GM23338 (cell line): ENCODE measurements around the gene TFF1. TPM values are rescaled to one million over a fixed set of nuclear protein-coding genes. Genes with fewer than 3 reads are reported as not detected.
A peak's percentile ranks its signal among the peaks of the same experiment; 100 is the strongest.

Source experiments
- ATAC-seq: fragments of 200-7000 bp; cut with Tn5 transposase; 3 replicates; pipeline ENCODE4 v1.9.1; 2020
- DNase-seq: peaks from one replicate; pipeline ENCODE4 v3.0.0-alpha.2; 2015; ENCODE audit warnings: low spot score
- H2AFZ ChIP-seq: fragments of 200-600 bp; sonication (generic); 2 replicates; pipeline ENCODE4 v1.8.0; 2016; ENCODE audit warnings: antibody characterized with exemption, mild to moderate bottlenecking, moderate library complexity
- H3F3A ChIP-seq: fragments of 200-600 bp; sonication (generic); replicated peaks from 2 replicates; pipeline ENCODE4 v1.8.0; 2017; ENCODE audit warnings: antibody characterized with exemption, mixed run types, low read depth
- H3K27ac ChIP-seq: fragments of 200-600 bp; sonication (generic); 2 replicates; pipeline ENCODE4 v1.6.1; 2016; ENCODE audit warnings: low read depth
- H3K27me3 ChIP-seq: fragments of 200-600 bp; sonication (generic); 2 replicates; pipeline ENCODE4 v1.8.0; 2016; ENCODE audit warnings: mild to moderate bottlenecking, mixed run types, moderate library complexity; ENCODE audit not compliant: insufficient read depth
- H3K36me3 ChIP-seq: fragments of 200-600 bp; sonication (generic); 2 replicates; pipeline ENCODE4 v1.8.0; 2016; ENCODE audit warnings: mild to moderate bottlenecking; ENCODE audit not compliant: insufficient read depth
- H3K4me1 ChIP-seq: fragments of 200-600 bp; sonication (generic); 2 replicates; pipeline ENCODE4 v1.8.0; 2016; ENCODE audit warnings: mild to moderate bottlenecking, moderate library complexity; ENCODE audit not compliant: insufficient read depth
- H3K4me2 ChIP-seq: fragments of 200-600 bp; sonication (generic); 2 replicates; pipeline ENCODE4 v1.7.1; 2017; ENCODE audit warnings: mixed run types
- H3K4me3 ChIP-seq: fragments of 200-600 bp; sonication (generic); 2 replicates; pipeline ENCODE4 v1.6.1; 2016; ENCODE audit warnings: mixed run types
- H3K79me2 ChIP-seq: fragments of 200-600 bp; sonication (generic); replicated peaks from 2 replicates; pipeline ENCODE4 v1.8.0; 2017; ENCODE audit warnings: mild to moderate bottlenecking; ENCODE audit not compliant: insufficient read depth
- H3K9me2 ChIP-seq: fragments of 200-600 bp; sonication (generic); 2 replicates; pipeline ENCODE4 v1.8.0; 2017; ENCODE audit not compliant: insufficient read depth
- H4K20me1 ChIP-seq: fragments of 200-600 bp; sonication (generic); replicated peaks from 2 replicates; pipeline ENCODE4 v1.8.0; 2017; ENCODE audit warnings: mild to moderate bottlenecking; ENCODE audit not compliant: insufficient read depth
- H3K27ac Mint-ChIP-seq: 2 replicates; pipeline ENCODE4 v1.8.0; 2020; ENCODE audit warnings: inconsistent platforms, mild to moderate bottlenecking, moderate library complexity, mixed read lengths
- H3K27me3 Mint-ChIP-seq: 3 replicates; pipeline ENCODE4 v1.8.0; 2022; ENCODE audit warnings: low read depth, mild to moderate bottlenecking, moderate library complexity, mixed read lengths, inconsistent platforms; ENCODE audit not compliant: insufficient read depth, poor library complexity
- H3K36me3 Mint-ChIP-seq: 3 replicates; pipeline ENCODE4 v1.8.0; 2021; ENCODE audit warnings: low read depth, mild to moderate bottlenecking, inconsistent platforms, moderate library complexity, mixed read lengths
- H3K4me1 Mint-ChIP-seq: 3 replicates; pipeline ENCODE4 v1.8.0; 2020; ENCODE audit warnings: mild to moderate bottlenecking, inconsistent platforms, mixed read lengths
- H3K4me3 Mint-ChIP-seq: 3 replicates; pipeline ENCODE4 v1.8.0; 2021; ENCODE audit warnings: moderate library complexity, mild to moderate bottlenecking, inconsistent platforms, mixed read lengths
- H3K9me3 Mint-ChIP-seq: 3 replicates; pipeline ENCODE4 v1.8.0; 2020; ENCODE audit warnings: moderate library complexity, mild to moderate bottlenecking, inconsistent platforms, mixed read lengths
- CTCF ChIP-seq, 2 experiments: fragments of 200-600 bp in 1 of 2; sonication (generic) in 1 of 2; conservative IDR thresholded peaks; 2 replicates each; pipeline versions ENCODE4 v1.5.1 to v1.6.1; 2016 to 2017; ENCODE audit warnings: antibody characterized with exemption in 2 of 2, low read depth in 2 of 2, mild to moderate bottlenecking in 2 of 2, moderate library complexity in 1 of 2
- STAT1 ChIP-seq: IDR thresholded peaks from one replicate; pipeline ENCODE4 v1.6.1; 2016; ENCODE audit warnings: antibody characterized with exemption; ENCODE audit not compliant: unreplicated experiment
- ZNF114 ChIP-seq: fragments of 250-450 bp; sonication (Bioruptor Pico); IDR thresholded peaks from 2 replicates; pipeline ENCODE4 v1.5.0; 2020; ENCODE audit warnings: mild to moderate bottlenecking, moderate library complexity
- ZNF462 ChIP-seq: fragments of 250-450 bp; sonication (Bioruptor Pico); IDR thresholded peaks from 2 replicates; pipeline ENCODE4 v1.5.0; 2020; ENCODE audit warnings: mild to moderate bottlenecking, moderate library complexity
- polyA plus RNA-seq: library from polyadenylated mRNA; unstranded; fragments of >200 nt; fragmentation: Nextera tagmentation; extraction: Ambion mirVana; gene quantifications from 2 replicates; pipeline ENCODE4 v1.2.1, GENCODE V29; 2016
- total RNA-seq: library from RNA; depleted of rRNA; stranded (reverse); fragments of >200 nt; shearing (Covaris generic); gene quantifications from 2 replicates; pipeline ENCODE4 v1.2.3, GENCODE V29; 2014

The TFF1 gene
- total and polyA plus RNA-seq, 2 experiments from 2014 or later = not detected

DNA sequence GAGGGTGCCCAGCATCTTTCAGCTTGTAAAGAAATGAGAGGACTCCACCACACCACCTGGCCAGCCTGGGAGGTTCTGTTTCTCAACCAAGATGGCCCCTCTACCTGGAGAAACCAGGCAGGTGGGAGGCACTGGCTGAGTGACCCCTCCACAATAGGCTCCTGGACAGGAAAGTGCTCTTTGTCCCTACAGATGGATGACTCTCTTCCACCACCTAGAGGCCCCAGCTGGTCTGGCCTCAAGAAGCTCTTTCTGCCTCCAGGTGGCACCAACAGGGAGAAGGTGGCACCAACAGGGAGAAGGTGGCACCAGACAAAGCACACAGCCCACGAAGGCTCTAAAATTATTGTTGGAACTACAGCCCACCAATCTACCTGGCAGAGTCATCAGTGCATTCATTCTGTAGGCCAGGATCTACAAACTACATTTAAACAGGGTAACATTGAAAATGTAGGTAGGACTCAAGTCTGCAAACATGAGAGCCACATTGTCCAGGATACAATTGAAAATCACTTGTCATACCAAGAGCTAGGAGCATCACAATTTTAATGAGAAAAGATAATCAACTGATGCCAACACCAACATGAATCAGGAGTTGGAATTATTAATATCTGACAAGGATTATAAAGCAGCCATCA is 15.1 kb upstream of the TFF1 start:
- Histone ChIP-seq H3K4me2 (no peak overlapping the region), H3K4me1 (no peaks in the 10 kb centered on the region), H4K20me1 (no peaks in the 10 kb centered on the region), H3K4me3 (no peak overlapping the region), H3K79me2 (no peaks in the 10 kb centered on the region), H3K9me2 (no peaks in the 10 kb centered on the region), H3K27me3 (no peaks in the 10 kb centered on the region), H3F3A (no peaks in the 10 kb centered on the region), H3K27ac (no peak overlapping the region), H2AFZ (no peak overlapping the region), H3K36me3 (no peaks in the 10 kb centered on the region)
- peaks cover 18% of the 10 kb centered on the region for H3K9me3 Mint-ChIP-seq
- TF ChIP-seq ZNF114 = no peak
- TF ChIP-seq CTCF (conservative IDR thresholded peaks at IDR 0.05; ENCODE audit: low read depth in 2 of 2) = peak; percentile 68 to 84
- TF ChIP-seq ZNF462 (CRISPR knock-in tag) = 0 out of 2 replicates have a peak, but pooled peaks have one; percentile 28
- TF ChIP-seq STAT1 = no peak
- ATAC-seq (peak; percentile 88), DNase-seq (peak; percentile 64)
- H3K36me3 Mint-ChIP-seq = peaks cover 6% of the 10 kb centered on the region
- H3K27me3 Mint-ChIP-seq = peaks cover 4% of the 10 kb centered on the region
- H3K27ac Mint-ChIP-seq = no peak overlapping the region
- H3K4me1 Mint-ChIP-seq = peaks cover 5% of the 10 kb centered on the region; the same call in 2 of the 3 replicates
- no peak overlapping the region for H3K4me3 Mint-ChIP-seq
